ENCODE data around the gene CERK. TPM values are rescaled to one million over a fixed set of nuclear protein-coding genes. Genes with fewer than 3 reads are reported as not detected.

CERK gene
- total and polyA plus RNA-seq, 2 of the 13 experiments (the other 11 are each of a cell fraction or from before 2014, with no cell fraction given): 40.3 to 41.9 TPM

- TF ChIP-seq SNAPC4 (CRISPR knock-in tag; IDR thresholded peaks at IDR 0.05) (no peak), ZNF609 (CRISPR knock-in tag; IDR thresholded peaks at IDR 0.05; ENCODE audit: borderline replicate concordance) (no peak), ZNF101 (CRISPR knock-in tag; IDR thresholded peaks at IDR 0.05; ENCODE audit: borderline replicate concordance, low read depth) (no peak), HNRNPH1 (optimal IDR thresholded peaks at IDR 0.05; ENCODE audit: low read depth, low read length) (no peak), SNAPC2 (CRISPR knock-in tag; IDR thresholded peaks at IDR 0.05) (no peak), KDM2A (CRISPR knock-in tag; IDR thresholded peaks at IDR 0.05; ENCODE audit: borderline replicate concordance, low read depth) (no peak), SMYD3 (CRISPR knock-in tag; IDR thresholded peaks at IDR 0.05) (no peak), ZMYM4 (CRISPR knock-in tag; IDR thresholded peaks at IDR 0.05) (no peak), HOXA5 (CRISPR knock-in tag; IDR thresholded peaks at IDR 0.05) (no peak), ZNF318 (CRISPR knock-in tag; IDR thresholded peaks at IDR 0.05) (no peak), RXRB (CRISPR knock-in tag; IDR thresholded peaks at IDR 0.05; ENCODE audit: borderline replicate concordance) (no peak)
These were observed 77.3 kb downstream of the CERK start (continued) for GRCh38 chr22:46660604-46661201.

Data from HepG2 (cell line).